HG02623 (cell line): Measurements from ENCODE around the gene FUZ.

Experiments used
- ATAC-seq: cut with Tn5 transposase; IDR thresholded peaks from one replicate; pipeline ENCODE4 v1.9.1; 2021; ENCODE audit warnings: moderate library complexity; ENCODE audit not compliant: unreplicated experiment

The FUZ gene

GRCh38 chr19:49761249-49761624, 51.9 kb downstream of the FUZ start:
- no peak for ATAC-seq

- no peak for ATAC-seq
These were observed 54.8 kb downstream of the FUZ start for GRCh38 chr19:49758292-49758691.
